Measurements from ENCODE around the gene MAP3K2. TPM values are rescaled to one million over a fixed set of nuclear protein-coding genes. Genes with fewer than 3 reads are reported as not detected.
"Not testable (repeated sequence)": the region's sequence is repeated elsewhere in the genome, so short reads cannot be mapped to it uniquely, and the experiment has no call there.

MAP3K2 gene
- polyA plus RNA-seq, 12 donors = 15.1 to 21.8 (median 18.6) TPM; not detected in 1

GRCh38 chr2:127421116-127421800 is 33.5 kb upstream of the MAP3K2 start:
- DNase-seq = no peak

GRCh38 chr2:127420039-127420864 is 32.5 kb upstream of the MAP3K2 start:
- DNase-seq = no peak

- DNase-seq = no peak
These were observed 31.8 kb upstream of the MAP3K2 start for GRCh38 chr2:127419448-127420038.

- no peak for DNase-seq
These were observed 31.3 kb upstream of the MAP3K2 start for GRCh38 chr2:127419112-127419430.

GRCh38 chr2:127418300-127419111 is 30.7 kb upstream of the MAP3K2 start, which contains the start of gene PROC:
TSS of gene PROC (plus strand) at chr2:127418427. CDS start at chr2:127419943, 1,516 bp downstream.
- no peak for DNase-seq

GRCh38 chr2:127417406-127417805 is 29.6 kb upstream of the MAP3K2 start:
- DNase-seq = no peak

GRCh38 chr2:127416506-127417001 is 28.8 kb upstream of the MAP3K2 start:
- no peak for DNase-seq

- no peak for DNase-seq
These were observed 28.1 kb upstream of the MAP3K2 start for GRCh38 chr2:127415593-127416505.

GRCh38 chr2:127414638-127415592 is 27.1 kb upstream of the MAP3K2 start:
- no peak for DNase-seq

- no peak for DNase-seq
These were observed 26.2 kb upstream of the MAP3K2 start for GRCh38 chr2:127413782-127414637.

- DNase-seq = no peak
These were observed 25.4 kb upstream of the MAP3K2 start for GRCh38 chr2:127413200-127413599.

- DNase-seq = no peak
These were observed 24.0 kb upstream of the MAP3K2 start for GRCh38 chr2:127411653-127412369.

GRCh38 chr2:127410871-127411652 is 23.3 kb upstream of the MAP3K2 start:
- DNase-seq = no peak

- DNase-seq = not testable (repeated sequence)
These were observed 21.9 kb upstream of the MAP3K2 start for GRCh38 chr2:127409716-127410115.

GRCh38 chr2:127408807-127409099 is 21.0 kb upstream of the MAP3K2 start:
- no peak for DNase-seq

GRCh38 chr2:127408004-127408806 is 20.4 kb upstream of the MAP3K2 start:
- DNase-seq = peak; percentile 87
